Prostate gland (tissue), 2 donors: ENCODE results near the gene SH2D2A. TPM values are rescaled to one million over a fixed set of nuclear protein-coding genes. Genes with fewer than 3 reads are reported as not detected.

ENCODE experiments used
- DNase-seq: peaks from one replicate; pipeline ENCODE4 v3.0.0-alpha.2; 2019; ENCODE audit warnings: low spot score
- H3K27ac ChIP-seq, 2 donors: fragments of 200-600 bp; sonication (generic); 2 replicates each; pipeline ENCODE4 v1.5.1; 2017 to 2019
- H3K27me3 ChIP-seq: fragments of 200-600 bp; sonication (generic); replicated peaks from 2 replicates; pipeline ENCODE4 v1.5.1; 2019; ENCODE audit not compliant: insufficient read depth
- H3K36me3 ChIP-seq, 2 donors: fragments of 200-600 bp; sonication (generic); 1 replicate in 1 of 2; 2 replicates in 1 of 2; pipeline versions ENCODE4 v1.5.1 to v1.8.1; 2017 to 2019
- H3K4me1 ChIP-seq: fragments of 200-600 bp; sonication (generic); replicated peaks from 2 replicates; pipeline ENCODE4 v1.5.1; 2019
- H3K4me3 ChIP-seq, 2 donors: fragments of 200-600 bp; sonication (generic); 2 replicates each; pipeline ENCODE4 v1.5.1; 2017 to 2019
- H3K9me3 ChIP-seq: fragments of 200-600 bp; sonication (generic); 2 replicates; pipeline ENCODE4 v1.5.1; 2017
- CTCF ChIP-seq, 4 experiments: fragments of 200-600 bp in 2 of 4; fragments of 450-650 bp in 2 of 4; sonication (generic) in 2 of 4; IDR thresholded peaks; 1 replicate in 3 of 4; 2 replicates in 1 of 4; pipeline ENCODE4 v1.5.1; 2016 to 2019; ENCODE audit warnings: antibody characterized with exemption in 4 of 4, mild to moderate bottlenecking in 2 of 4, moderate library complexity in 2 of 4
- POLR2A ChIP-seq: fragments of 450-650 bp; IDR thresholded peaks from one replicate; pipeline ENCODE4 v1.6.1; 2016; ENCODE audit warnings: antibody characterized with exemption, mild to moderate bottlenecking
- POLR2AphosphoS5 ChIP-seq: sonication (generic); formaldehyde crosslinking; IDR thresholded peaks from one replicate; pipeline ENCODE4 v1.6.1; 2017; ENCODE audit warnings: antibody characterized with exemption
- WGBS: methylation state at CpG from one replicate; pipeline ENCODE4 v1.1.5; 2018; 5-methylcytosine and 5-hydroxymethylcytosine counted together
- intact Hi-C: fragments of 100-400 bp; cut with DNase I; formaldehyde crosslinking; loops from one replicate; pipeline ENCODE4 v1.14.2; 2022
- total RNA-seq, 2 donors: library from RNA; depleted of rRNA; stranded (reverse); fragments of >200 nt; gene quantifications; one replicate each; pipeline ENCODE4 v1.1.0, GENCODE V29; 2016

Gene SH2D2A
- total RNA-seq, 2 donors from 2014 or later = 0.80 TPM; not detected in 1

- Histone ChIP-seq H3K4me1 (no peaks in the 10 kb centered on the region), H3K36me3 (peaks cover 12 to 14% of the 10 kb centered on the region in 2 donors), H3K9me3 (no peaks in the 10 kb centered on the region), H3K27ac (no peak overlapping the region), H3K4me3 (no peak overlapping the region), H3K27me3 (no peaks in the 10 kb centered on the region)
- intact Hi-C loops = no loop called here
- DNase-seq = no peak
- TF ChIP-seq POLR2A = no peak
- no peak for TF ChIP-seq CTCF (IDR thresholded peaks at IDR 0.05)
- 97% methylated on average over 5 of the region's 5 CpGs for WGBS
Measured at GRCh38 chr1:156795374-156795733, 21.3 kb downstream of the SH2D2A start.

- TF ChIP-seq CTCF (IDR thresholded peaks at IDR 0.05) (no peak), POLR2A (no peak), POLR2AphosphoS5 (no peak)
- peaks cover 7 to 10% of the 10 kb centered on the region in 2 donors for H3K36me3 ChIP-seq
- intact Hi-C loops = no loop called here
- no peaks in the 10 kb centered on the region for H3K9me3 ChIP-seq
- no peaks in the 10 kb centered on the region for H3K4me1 ChIP-seq
- no peak overlapping the region for H3K27ac ChIP-seq
- no peaks in the 10 kb centered on the region for H3K27me3 ChIP-seq
- no peak overlapping the region for H3K4me3 ChIP-seq
- no peak for DNase-seq
- WGBS = 74% methylated on average over 7 of the region's 7 CpGs
Measured at GRCh38 chr1:156794506-156795373, 21.9 kb downstream of the SH2D2A start.

- TF ChIP-seq POLR2AphosphoS5 (no peak), POLR2A (no peak), CTCF (IDR thresholded peaks at IDR 0.05) (no peak)
- Histone ChIP-seq H3K4me1 (no peaks in the 10 kb centered on the region), H3K4me3 (no peak overlapping the region), H3K9me3 (no peaks in the 10 kb centered on the region), H3K36me3 (peaks cover 16 to 17% of the 10 kb centered on the region in 2 donors), H3K27me3 (no peaks in the 10 kb centered on the region), H3K27ac (no peak overlapping the region)
- no peak for DNase-seq
- WGBS = 92% methylated on average over 4 of the region's 4 CpGs
- intact Hi-C loops = no loop called here
Measured at GRCh38 chr1:156789621-156790318, 26.9 kb downstream of the SH2D2A start.

GRCh38 chr1:156788136-156788535, 28.5 kb downstream of the SH2D2A start:
- DNase-seq = no peak
- 94% methylated on average over 2 of the region's 2 CpGs for WGBS

More at GRCh38 chr1:156788136-156788535, 28.5 kb downstream of the SH2D2A start:
- intact Hi-C loops = no loop called here
- Histone ChIP-seq H3K4me3 (no peak overlapping the region), H3K36me3 (peaks cover 13 to 16% of the 10 kb centered on the region in 2 donors), H3K9me3 (no peaks in the 10 kb centered on the region), H3K4me1 (no peaks in the 10 kb centered on the region), H3K27ac (no peak overlapping the region), H3K27me3 (no peaks in the 10 kb centered on the region)
- TF ChIP-seq POLR2A (no peak), CTCF (IDR thresholded peaks at IDR 0.05) (no peak), POLR2AphosphoS5 (no peak)
